ENCODE measurements around the gene CTCF. TPM values are rescaled to one million over a fixed set of nuclear protein-coding genes. Genes with fewer than 3 reads are reported as not detected.

CTCF gene
- total RNA-seq, 1 experiment from 2014 or later: 30.3 TPM

DNA sequence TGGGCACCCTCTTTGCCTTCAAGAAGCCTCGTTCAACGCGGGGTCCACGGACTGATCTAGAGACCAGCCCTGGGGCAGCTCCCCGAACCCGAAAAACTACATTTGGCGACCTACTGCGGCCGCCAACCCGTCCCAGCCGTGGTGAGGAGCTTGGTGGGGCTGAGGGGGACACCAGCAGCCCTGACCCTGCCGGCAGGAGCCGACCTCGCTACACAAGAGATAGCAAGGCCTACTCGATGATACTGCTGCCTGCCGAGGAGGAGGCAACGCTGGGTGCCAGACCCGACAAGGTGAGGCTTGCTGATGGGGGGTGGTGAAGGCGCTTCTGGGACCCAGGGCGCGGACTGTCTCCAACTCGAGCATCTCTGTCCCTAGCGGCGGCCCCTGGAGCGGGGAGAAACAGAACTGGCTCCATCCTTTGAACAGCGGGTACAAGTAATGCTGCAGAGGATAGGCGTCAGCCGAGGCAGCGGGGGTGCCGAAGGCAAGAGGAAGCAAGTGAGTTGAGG, 92.1 kb downstream of the CTCF start:
- POLR2A ChIA-PET (ENCODE audit: unreplicated experiment): no interaction called here
- no TSS peak for BruUV-seq (replicated peaks)
- intact Hi-C loops (cut with micrococcal nuclease): no loop called here

DNA sequence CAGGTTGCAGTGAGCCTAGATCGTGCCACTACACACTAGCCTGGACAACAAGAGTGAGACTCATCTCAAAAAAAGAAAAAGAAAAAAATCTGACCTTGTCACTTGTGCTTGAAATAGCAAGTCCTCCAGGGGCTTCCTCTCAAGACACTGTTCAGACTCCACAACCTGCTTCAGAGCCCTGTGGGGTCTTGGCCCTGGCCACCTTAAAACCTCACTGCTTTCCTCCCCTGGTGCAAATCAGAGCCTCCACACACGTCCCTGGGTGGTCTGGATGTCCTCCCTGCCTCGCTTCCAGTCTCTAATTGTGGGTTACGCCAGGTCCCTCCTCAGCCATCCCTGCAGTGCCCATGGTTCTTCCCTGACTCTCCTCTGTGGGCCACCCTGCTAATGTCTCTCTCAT, 93.0 kb downstream of the CTCF start:
- POLR2A ChIA-PET (ENCODE audit: unreplicated experiment): no interaction called here
- TF ChIP-seq EZH2phosphoT487 (IDR thresholded peaks at IDR 0.05; ENCODE audit: borderline replicate concordance, low read length): no peak
- TF ChIP-seq EZH2 (IDR thresholded peaks at IDR 0.05; ENCODE audit: low read length, unreplicated experiment): no peak
- TF ChIP-seq, protein P1, sequence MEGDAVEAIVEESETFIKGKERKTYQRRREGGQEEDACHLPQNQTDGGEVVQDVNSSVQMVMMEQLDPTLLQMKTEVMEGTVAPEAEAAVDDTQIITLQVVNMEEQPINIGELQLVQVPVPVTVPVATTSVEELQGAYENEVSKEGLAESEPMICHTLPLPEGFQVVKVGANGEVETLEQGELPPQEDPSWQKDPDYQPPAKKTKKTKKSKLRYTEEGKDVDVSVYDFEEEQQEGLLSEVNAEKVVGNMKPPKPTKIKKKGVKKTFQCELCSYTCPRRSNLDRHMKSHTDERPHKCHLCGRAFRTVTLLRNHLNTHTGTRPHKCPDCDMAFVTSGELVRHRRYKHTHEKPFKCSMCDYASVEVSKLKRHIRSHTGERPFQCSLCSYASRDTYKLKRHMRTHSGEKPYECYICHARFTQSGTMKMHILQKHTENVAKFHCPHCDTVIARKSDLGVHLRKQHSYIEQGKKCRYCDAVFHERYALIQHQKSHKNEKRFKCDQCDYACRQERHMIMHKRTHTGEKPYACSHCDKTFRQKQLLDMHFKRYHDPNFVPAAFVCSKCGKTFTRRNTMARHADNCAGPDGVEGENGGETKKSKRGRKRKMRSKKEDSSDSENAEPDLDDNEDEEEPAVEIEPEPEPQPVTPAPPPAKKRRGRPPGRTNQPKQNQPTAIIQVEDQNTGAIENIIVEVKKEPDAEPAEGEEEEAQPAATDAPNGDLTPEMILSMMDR (conservative IDR thresholded peaks at IDR 0.05; ENCODE audit: low read depth, low read length): no peak
- Histone ChIP-seq H3F3A (ENCODE audit: low read length, unreplicated experiment) (peaks cover 1% of the 10 kb centered on the region), H2AFZ (ENCODE audit: low read length) (no peak overlapping the region), H3K4me2 (ENCODE audit: low read length) (no peak overlapping the region), H4K20me1 (ENCODE audit: low read length) (no peaks in the 10 kb centered on the region), H3K27me3 (ENCODE audit: low read length) (no peaks in the 10 kb centered on the region), H3K9ac (ENCODE audit: low read length) (no peak overlapping the region), H3K36me3 (ENCODE audit: low read depth, low read length) (no peaks in the 10 kb centered on the region), H3K4me3 (ENCODE audit: low read length) (no peak overlapping the region), H3K9me2 (replicated peaks; ENCODE audit: low read length) (no peaks in the 10 kb centered on the region), H3K9me3 (ENCODE audit: low read length) (no peaks in the 10 kb centered on the region), H3K4me1 (ENCODE audit: insufficient read depth, low read length) (peaks cover 6% of the 10 kb centered on the region; the same call in 1 of the 2 replicates), H3K79me2 (ENCODE audit: low read length) (peaks cover 11% of the 10 kb centered on the region), H3K27ac (ENCODE audit: low read length) (no peak overlapping the region)
- intact Hi-C loops (cut with micrococcal nuclease): no loop called here
- CTCF ChIA-PET: no interaction called here
- no TSS peak for BruUV-seq (replicated peaks)
- DNase-seq: no peak
- ATAC-seq: no peak

More for the DNA sequence above, 92.1 kb downstream of the CTCF start:
- TF ChIP-seq, protein P1 (conservative IDR thresholded peaks at IDR 0.05; ENCODE audit: low read depth, low read length): no peak
- TF ChIP-seq EZH2 (IDR thresholded peaks at IDR 0.05; ENCODE audit: low read length, unreplicated experiment) (no peak), EZH2phosphoT487 (IDR thresholded peaks at IDR 0.05; ENCODE audit: borderline replicate concordance, low read length) (no peak)
- no peak overlapping the region for H3K4me2 ChIP-seq (ENCODE audit: low read length)
- H3K9me3 ChIP-seq (ENCODE audit: low read length): no peaks in the 10 kb centered on the region
- no peaks in the 10 kb centered on the region for H3F3A ChIP-seq (ENCODE audit: low read length, unreplicated experiment)
- H3K36me3 ChIP-seq (ENCODE audit: low read depth, low read length): no peaks in the 10 kb centered on the region
- H2AFZ ChIP-seq (ENCODE audit: low read length): no peak overlapping the region
- peaks cover 8% of the 10 kb centered on the region for H3K79me2 ChIP-seq (ENCODE audit: low read length)
- H3K27ac ChIP-seq (ENCODE audit: low read length): no peak overlapping the region
- H4K20me1 ChIP-seq (ENCODE audit: low read length): no peaks in the 10 kb centered on the region
- DNase-seq (no peak), ATAC-seq (no peak)
- CTCF ChIA-PET: no interaction called here
- H3K4me3 ChIP-seq (ENCODE audit: low read length): no peak overlapping the region
- H3K4me1 ChIP-seq (ENCODE audit: insufficient read depth, low read length): peaks cover 6% of the 10 kb centered on the region; the same call in 1 of the 2 replicates
- H3K9ac ChIP-seq (ENCODE audit: low read length): no peak overlapping the region
- no peaks in the 10 kb centered on the region for H3K9me2 ChIP-seq (replicated peaks; ENCODE audit: low read length)
- no peaks in the 10 kb centered on the region for H3K27me3 ChIP-seq (ENCODE audit: low read length)

DNA sequence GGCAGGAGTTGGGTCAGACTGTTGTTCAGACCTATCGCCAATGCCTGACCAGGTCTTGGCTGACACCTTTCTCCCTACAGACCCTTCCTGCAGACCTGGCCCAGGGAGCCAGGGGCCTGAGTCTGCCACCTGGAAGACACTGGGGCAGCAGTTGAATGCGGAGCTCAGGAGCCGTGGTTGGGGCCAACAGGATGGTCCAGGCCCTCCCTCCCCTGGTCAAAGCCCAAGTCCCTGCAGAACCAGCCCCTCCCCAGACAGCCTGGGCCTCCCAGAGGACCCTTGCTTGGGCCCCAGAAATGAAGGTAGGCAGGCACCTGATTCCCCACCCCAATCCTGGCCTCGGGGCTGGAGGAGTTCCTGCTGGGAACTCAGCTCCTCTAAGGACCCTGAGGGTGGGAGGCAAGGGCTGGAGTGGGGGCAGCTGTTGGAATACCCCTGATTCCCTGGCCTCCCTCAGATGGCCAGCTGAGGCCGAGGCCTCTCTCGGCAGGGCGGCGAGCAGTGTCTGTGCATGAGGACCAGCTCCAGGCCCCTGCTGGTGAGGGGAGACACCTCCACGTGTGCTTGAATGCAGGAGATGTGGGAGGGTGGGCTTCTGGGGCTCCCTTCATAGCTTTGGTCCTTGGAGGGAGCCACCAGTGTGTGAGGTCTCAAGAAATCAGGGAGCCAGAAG, 94.2 kb downstream of the CTCF start:
- Histone ChIP-seq H4K20me1 (ENCODE audit: low read length) (no peaks in the 10 kb centered on the region), H3K27me3 (ENCODE audit: low read length) (no peaks in the 10 kb centered on the region), H3K9me3 (ENCODE audit: low read length) (no peaks in the 10 kb centered on the region), H3K4me2 (ENCODE audit: low read length) (no peak overlapping the region), H3K4me1 (ENCODE audit: insufficient read depth, low read length) (peaks cover 6% of the 10 kb centered on the region; the same call in 1 of the 2 replicates), H3K9ac (ENCODE audit: low read length) (no peak overlapping the region), H3K27ac (ENCODE audit: low read length) (no peak overlapping the region), H3K36me3 (ENCODE audit: low read depth, low read length) (no peaks in the 10 kb centered on the region), H3F3A (ENCODE audit: low read length, unreplicated experiment) (peaks cover 3% of the 10 kb centered on the region), H3K79me2 (ENCODE audit: low read length) (peaks cover 11% of the 10 kb centered on the region), H2AFZ (ENCODE audit: low read length) (no peak overlapping the region), H3K4me3 (ENCODE audit: low read length) (no peak overlapping the region), H3K9me2 (replicated peaks; ENCODE audit: low read length) (no peaks in the 10 kb centered on the region)
- intact Hi-C loops (cut with micrococcal nuclease): no loop called here
- DNase-seq (no peak), ATAC-seq (no peak)
- no TSS peak for BruUV-seq (replicated peaks)
- POLR2A ChIA-PET (ENCODE audit: unreplicated experiment): no interaction called here
- no peak for TF ChIP-seq EZH2phosphoT487 (IDR thresholded peaks at IDR 0.05; ENCODE audit: borderline replicate concordance, low read length)
- TF ChIP-seq, protein P1 (conservative IDR thresholded peaks at IDR 0.05; ENCODE audit: low read depth, low read length): no peak
- no peak for TF ChIP-seq EZH2 (IDR thresholded peaks at IDR 0.05; ENCODE audit: low read length, unreplicated experiment)
- CTCF ChIA-PET: no interaction called here
